Spinal cord (tissue), 10 donors: ENCODE measurements around the gene ZSCAN16. TPM values are rescaled to one million over a fixed set of nuclear protein-coding genes. Genes with fewer than 3 reads are reported as not detected.

Experiments
- DNase-seq, 6 donors: peaks; one replicate each; pipeline versions ENCODE4 v3.0.0 to v3.0.0-alpha.2; 2013 to 2015; ENCODE audit warnings: low spot score in 6 of 6, low read depth in 4 of 6
- H3K27ac ChIP-seq: one replicate; pipeline ENCODE4 v1.5.1; 2013; ENCODE audit warnings: low read depth, low read length, control low read depth
- H3K27me3 ChIP-seq: one replicate; pipeline ENCODE4 v1.6.1; 2013; ENCODE audit warnings: low read length; ENCODE audit not compliant: control insufficient read depth, insufficient read depth
- H3K36me3 ChIP-seq: one replicate; pipeline ENCODE4 v1.6.1; 2013; ENCODE audit warnings: low read length; ENCODE audit not compliant: control insufficient read depth, insufficient read depth
- H3K4me1 ChIP-seq: one replicate; pipeline ENCODE4 v1.6.1; 2013; ENCODE audit warnings: low read length; ENCODE audit not compliant: control insufficient read depth, insufficient read depth
- H3K4me3 ChIP-seq: one replicate; pipeline ENCODE4 v1.5.1; 2013; ENCODE audit warnings: low read depth, low read length, control low read depth
- H3K9me3 ChIP-seq: one replicate; pipeline ENCODE4 v1.6.1; 2013; ENCODE audit warnings: low read length; ENCODE audit not compliant: control insufficient read depth, insufficient read depth
- WGBS: methylation state at CpG from one replicate; pipeline ENCODE4 v1.1.5; 2013; ENCODE audit warnings: missing lambda C conversion rate; ENCODE audit not compliant: insufficient coverage; 5-methylcytosine and 5-hydroxymethylcytosine counted together
- polyA plus RNA-seq, 2 donors: library from polyadenylated mRNA; unstranded; fragments of 120-200 nt; gene quantifications; one replicate each; pipeline ENCODE4 v1.2.1, GENCODE V29; 2013; ENCODE audit not compliant: insufficient read length in 2 of 2
- total RNA-seq, 2 donors: library from RNA; depleted of rRNA in 1 of 2; stranded (reverse); fragments of 120-200 nt in 1 of 2; fragments of >200 nt in 1 of 2; gene quantifications; one replicate each; pipeline versions ENCODE4 v1.2.3 to v1.2.4, GENCODE V29; 2013 to 2014
- donor health status: healthy.

Gene ZSCAN16
- total and polyA plus RNA-seq, 4 donors: 4.9 to 9.5 (median 8.1) TPM

- Histone ChIP-seq H3K27ac (no peak overlapping the region), H3K9me3 (no peaks in the 10 kb centered on the region), H3K4me3 (no peak overlapping the region), H3K27me3 (no peaks in the 10 kb centered on the region), H3K36me3 (no peaks in the 10 kb centered on the region), H3K4me1 (no peaks in the 10 kb centered on the region)
- DNase-seq: no peak
- 80% methylated on average over 1 of the region's 5 CpGs for WGBS
These were observed 16.2 kb downstream of the ZSCAN16 start for GRCh38 chr6:28140616-28141015.

DNA sequence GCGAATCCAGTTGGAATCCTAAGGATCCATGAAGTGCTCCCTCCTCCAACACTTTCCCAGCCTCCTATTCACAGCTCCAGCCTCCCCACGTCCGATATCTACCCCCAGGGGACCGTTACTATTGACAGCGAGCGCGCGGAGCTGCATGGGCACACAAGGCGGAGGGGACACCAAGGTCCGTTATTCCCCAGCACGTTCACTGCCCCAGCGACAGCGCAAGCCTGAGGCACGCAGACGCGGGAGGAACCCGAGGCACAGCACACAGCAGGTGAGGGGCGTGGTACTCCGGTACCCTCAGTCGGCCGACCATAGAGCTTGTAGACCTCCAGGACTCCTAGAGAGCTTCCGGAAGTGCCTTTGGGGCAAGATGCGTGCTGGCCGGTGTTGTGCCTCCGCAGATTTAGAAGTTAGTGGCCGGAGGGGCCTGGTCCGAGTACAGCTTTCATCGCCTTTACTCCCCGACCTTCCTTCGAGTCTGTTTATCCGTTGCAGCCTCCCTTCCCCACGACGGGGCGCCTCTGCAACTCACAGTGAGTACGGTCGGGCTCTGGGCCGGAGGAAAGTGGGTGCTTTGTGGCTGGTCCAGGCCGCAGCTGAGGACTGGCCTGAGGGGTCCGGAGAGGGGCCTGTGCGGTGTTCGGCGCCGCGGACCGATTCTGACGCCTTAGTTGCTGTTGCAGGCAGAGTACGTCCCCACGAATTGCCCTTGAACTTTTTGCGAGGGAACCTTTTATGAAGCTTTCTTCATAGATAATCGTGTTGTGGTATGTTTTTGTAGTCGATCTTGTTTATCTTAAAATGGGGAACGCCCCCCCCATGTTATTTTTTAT lies 17.3 kb downstream of the ZSCAN16 start, which contains the start of gene ZKSCAN8:
Gene ZKSCAN8 (plus strand): TSS at position 384 of the 830 bp plus-strand sequence. CDS start 6,525 bp downstream, outside the sequence.
- peak in 5 of 6 donors; percentile 78 to 98 (median 82) for DNase-seq
- 0% methylated on average over 45 of the region's 52 CpGs for WGBS
- H3K4me1 ChIP-seq: no peaks in the 10 kb centered on the region
- H3K27ac ChIP-seq: peak within 1 kb of the TSS; percentile 88
- no peaks in the 10 kb centered on the region for H3K27me3 ChIP-seq
- H3K4me3 ChIP-seq: peak within 1 kb of the TSS; percentile 92
- H3K36me3 ChIP-seq: no peaks in the 10 kb centered on the region
- no peaks in the 10 kb centered on the region for H3K9me3 ChIP-seq

GRCh38 chr6:28142446-28142845 lies 18.0 kb downstream of the ZSCAN16 start:
- Histone ChIP-seq H3K9me3 (no peaks in the 10 kb centered on the region), H3K4me1 (no peaks in the 10 kb centered on the region), H3K27ac (no peak overlapping the region), H3K4me3 (peak overlapping the region; percentile 92), H3K27me3 (no peaks in the 10 kb centered on the region), H3K36me3 (no peaks in the 10 kb centered on the region)
- no CpG with 5 or more reads among the region's 4 CpGs for WGBS
- no peak for DNase-seq

- H3K27me3 ChIP-seq: no peaks in the 10 kb centered on the region
- H3K4me1 ChIP-seq: no peaks in the 10 kb centered on the region
- H3K36me3 ChIP-seq: peaks cover 7% of the 10 kb centered on the region
- no peaks in the 10 kb centered on the region for H3K9me3 ChIP-seq
- DNase-seq: no peak
- H3K27ac ChIP-seq: no peak overlapping the region
- no peak overlapping the region for H3K4me3 ChIP-seq
- 89% methylated on average over 1 of the region's 1 CpG for WGBS
These were observed 20.8 kb downstream of the ZSCAN16 start for GRCh38 chr6:28145231-28145630.

DNA sequence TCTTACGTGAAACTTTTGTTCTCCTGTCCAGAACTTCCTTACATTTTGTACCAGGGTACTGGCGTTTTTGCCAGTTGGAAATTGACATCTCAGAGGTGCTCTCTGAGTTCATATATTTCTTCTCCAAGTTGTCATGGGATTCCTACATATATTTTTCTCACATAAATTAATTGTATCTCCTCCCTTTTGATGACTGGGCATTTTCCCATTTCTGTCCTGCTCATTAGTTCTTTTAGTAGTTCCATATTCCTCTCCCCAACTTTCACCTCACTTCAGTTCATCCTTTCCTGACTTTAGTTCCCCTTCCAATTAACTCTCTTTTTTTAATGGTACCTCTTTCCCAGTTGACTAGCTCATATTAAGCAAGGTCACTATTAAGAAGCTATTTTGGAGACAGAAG lies 28.1 kb downstream of the ZSCAN16 start:
- Histone ChIP-seq H3K27ac (no peak overlapping the region), H3K4me1 (no peaks in the 10 kb centered on the region), H3K27me3 (no peaks in the 10 kb centered on the region), H3K36me3 (peaks cover 31% of the 10 kb centered on the region), H3K4me3 (no peak overlapping the region), H3K9me3 (no peaks in the 10 kb centered on the region)
- no peak for DNase-seq
- 100% methylated on average over 1 of the region's 2 CpGs for WGBS

DNA sequence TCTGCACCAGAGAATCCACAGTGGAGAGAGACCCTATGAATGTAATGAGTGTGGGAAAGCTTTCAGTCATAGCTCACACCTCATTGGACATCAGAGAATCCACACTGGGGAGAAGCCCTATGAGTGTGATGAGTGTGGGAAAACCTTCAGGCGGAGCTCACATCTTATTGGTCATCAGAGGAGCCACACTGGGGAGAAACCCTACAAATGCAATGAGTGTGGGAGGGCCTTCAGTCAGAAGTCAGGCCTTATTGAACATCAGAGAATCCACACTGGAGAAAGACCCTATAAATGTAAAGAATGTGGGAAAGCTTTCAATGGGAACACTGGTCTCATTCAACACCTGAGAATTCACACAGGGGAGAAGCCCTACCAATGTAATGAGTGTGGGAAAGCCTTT lies 29.1 kb downstream of the ZSCAN16 start:
- H3K4me3 ChIP-seq: no peak overlapping the region
- DNase-seq: no peak
- H3K36me3 ChIP-seq: peaks cover 29% of the 10 kb centered on the region
- no peaks in the 10 kb centered on the region for H3K27me3 ChIP-seq
- no CpG with 5 or more reads among the region's 1 CpG for WGBS
- H3K4me1 ChIP-seq: no peaks in the 10 kb centered on the region
- no peaks in the 10 kb centered on the region for H3K9me3 ChIP-seq
- no peak overlapping the region for H3K27ac ChIP-seq

DNA sequence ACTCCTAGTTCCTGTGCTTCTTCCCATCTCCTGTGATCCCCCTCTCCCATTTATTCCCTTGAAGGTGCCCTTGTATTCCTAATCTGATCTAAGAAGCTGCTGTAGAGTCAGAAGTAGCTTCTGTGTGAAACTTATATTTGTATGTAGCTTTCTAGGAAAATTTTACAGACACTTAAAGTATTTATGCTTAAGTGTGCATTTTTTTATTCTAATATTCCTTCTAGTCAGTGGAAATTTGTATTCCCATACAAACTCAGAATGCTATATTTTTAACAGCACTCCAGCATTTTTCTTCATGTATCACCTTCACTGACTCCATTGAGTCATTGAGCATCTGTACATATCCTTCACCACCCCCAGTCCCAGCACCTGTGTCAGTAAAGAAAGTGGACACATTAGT lies 29.9 kb downstream of the ZSCAN16 start:
- peaks cover 25% of the 10 kb centered on the region for H3K36me3 ChIP-seq

GRCh38 chr6:28158318-28158717 lies 33.9 kb downstream of the ZSCAN16 start:
- no peaks in the 10 kb centered on the region for H3K9me3 ChIP-seq
- peaks cover 5% of the 10 kb centered on the region for H3K4me1 ChIP-seq
- peaks cover 5% of the 10 kb centered on the region for H3K36me3 ChIP-seq
- H3K4me3 ChIP-seq: no peak overlapping the region
- H3K27ac ChIP-seq: no peak overlapping the region
- no peak for DNase-seq
- 100% methylated on average over 2 of the region's 3 CpGs for WGBS
- no peaks in the 10 kb centered on the region for H3K27me3 ChIP-seq

More for the DNA sequence above, 29.9 kb downstream of the ZSCAN16 start:
- Histone ChIP-seq H3K4me1 (no peaks in the 10 kb centered on the region), H3K9me3 (no peaks in the 10 kb centered on the region), H3K27ac (no peak overlapping the region), H3K4me3 (no peak overlapping the region), H3K27me3 (no peaks in the 10 kb centered on the region)
- DNase-seq: no peak

DNA sequence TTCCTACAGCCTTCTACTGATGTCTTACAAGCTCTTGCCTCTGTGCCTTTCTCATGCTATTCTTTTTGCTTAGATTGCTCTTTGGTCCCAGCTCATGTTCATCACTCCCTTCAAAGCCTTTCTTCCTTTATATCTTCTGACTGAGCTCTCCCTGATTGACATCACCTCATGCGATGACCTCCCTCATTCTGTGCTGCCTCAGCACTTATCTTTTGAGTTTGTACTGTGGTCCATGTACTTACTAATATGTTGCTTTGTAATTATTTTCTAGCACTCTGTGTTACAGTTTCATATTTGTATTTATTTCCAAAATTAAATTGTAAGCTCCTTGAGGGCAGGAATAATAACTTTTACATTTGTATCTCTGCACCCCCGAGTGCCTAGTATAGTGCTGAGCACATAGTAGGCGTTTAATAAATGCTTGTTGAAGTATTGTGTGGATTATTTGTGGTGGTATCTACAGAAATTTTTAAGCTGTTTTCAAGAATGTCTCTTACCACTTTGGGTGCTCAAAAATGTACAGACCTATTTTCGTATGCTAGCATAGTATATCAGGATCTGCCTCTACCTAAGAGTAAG lies 34.7 kb downstream of the ZSCAN16 start:
- DNase-seq: no peak
- Histone ChIP-seq H3K27me3 (no peaks in the 10 kb centered on the region), H3K36me3 (peaks cover 2% of the 10 kb centered on the region), H3K9me3 (no peaks in the 10 kb centered on the region), H3K4me3 (no peak overlapping the region), H3K27ac (no peak overlapping the region), H3K4me1 (peaks cover 5% of the 10 kb centered on the region)
- no CpG with 5 or more reads among the region's 4 CpGs for WGBS

DNA sequence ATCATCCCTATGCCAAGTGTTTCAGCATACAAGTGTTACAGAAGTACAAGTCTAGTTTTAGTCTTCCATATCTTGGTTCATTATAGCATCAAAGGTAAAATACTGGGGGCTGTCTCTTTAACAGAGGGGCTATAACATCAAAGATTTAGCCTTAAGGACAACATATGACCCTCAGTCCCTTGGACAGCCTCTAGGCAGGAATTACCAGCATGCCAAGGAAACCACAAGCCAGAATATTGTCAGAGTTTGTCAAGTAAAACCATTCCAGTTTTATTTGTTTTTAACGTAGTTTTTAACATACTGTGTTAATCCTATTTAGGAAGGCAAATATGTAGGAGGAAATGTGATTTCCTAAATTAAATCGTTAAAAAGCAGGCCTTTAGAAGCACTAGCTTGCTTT lies 35.8 kb downstream of the ZSCAN16 start:
- peaks cover 2% of the 10 kb centered on the region for H3K36me3 ChIP-seq
- no peaks in the 10 kb centered on the region for H3K9me3 ChIP-seq
- H3K4me1 ChIP-seq: peaks cover 5% of the 10 kb centered on the region
- H3K4me3 ChIP-seq: no peak overlapping the region
- H3K27ac ChIP-seq: no peak overlapping the region
- DNase-seq: no peak
- no peaks in the 10 kb centered on the region for H3K27me3 ChIP-seq
- WGBS: 100% methylated on average over 1 of the region's 2 CpGs
